GM21619 (cell line): Measurements from ENCODE around the gene FBXL7.

Experiments used
- ATAC-seq: cut with Tn5 transposase; IDR thresholded peaks from one replicate; pipeline ENCODE4 v1.9.1; 2021; ENCODE audit not compliant: unreplicated experiment

Gene FBXL7

GRCh38 chr5:15647251-15647650 lies 147.3 kb downstream of the FBXL7 start:
- no peak for ATAC-seq

- no peak for ATAC-seq
Measured at GRCh38 chr5:15650266-15650665, 150.3 kb downstream of the FBXL7 start.

GRCh38 chr5:15654779-15655178 lies 154.8 kb downstream of the FBXL7 start:
- ATAC-seq = no peak

GRCh38 chr5:15655683-15656082 lies 155.7 kb downstream of the FBXL7 start:
- ATAC-seq = no peak

- no peak for ATAC-seq
Measured at GRCh38 chr5:15664961-15665360, 165.0 kb downstream of the FBXL7 start.

GRCh38 chr5:15669826-15670225 lies 169.8 kb downstream of the FBXL7 start:
- ATAC-seq = no peak

- ATAC-seq = no peak
Measured at GRCh38 chr5:15674716-15675115, 174.7 kb downstream of the FBXL7 start.

- no peak for ATAC-seq
Measured at GRCh38 chr5:15676591-15676990, 176.6 kb downstream of the FBXL7 start.

- no peak for ATAC-seq
Measured at GRCh38 chr5:15679161-15679560, 179.2 kb downstream of the FBXL7 start.

- no peak for ATAC-seq
Measured at GRCh38 chr5:15680455-15680854, 180.5 kb downstream of the FBXL7 start.

- no peak for ATAC-seq
Measured at GRCh38 chr5:15682122-15682521, 182.1 kb downstream of the FBXL7 start.

GRCh38 chr5:15682566-15682965 lies 182.6 kb downstream of the FBXL7 start:
- ATAC-seq = no peak

- ATAC-seq = no peak
Measured at GRCh38 chr5:15683332-15683731, 183.4 kb downstream of the FBXL7 start.

GRCh38 chr5:15687401-15687800 lies 187.4 kb downstream of the FBXL7 start:
- ATAC-seq = no peak

GRCh38 chr5:15689836-15690235 lies 189.9 kb downstream of the FBXL7 start:
- ATAC-seq = no peak

GRCh38 chr5:15690611-15691010 lies 190.6 kb downstream of the FBXL7 start:
- no peak for ATAC-seq

- ATAC-seq = no peak
Measured at GRCh38 chr5:15691521-15691920, 191.5 kb downstream of the FBXL7 start.

- no peak for ATAC-seq
Measured at GRCh38 chr5:15692706-15693381, 192.9 kb downstream of the FBXL7 start.

GRCh38 chr5:15693382-15693728 lies 193.4 kb downstream of the FBXL7 start:
- ATAC-seq = no peak

- ATAC-seq = no peak
Measured at GRCh38 chr5:15693933-15694332, 194.0 kb downstream of the FBXL7 start.

GRCh38 chr5:15694696-15695214 lies 194.8 kb downstream of the FBXL7 start:
- ATAC-seq = no peak

GRCh38 chr5:15695215-15695731 lies 195.3 kb downstream of the FBXL7 start:
- no peak for ATAC-seq

- no peak for ATAC-seq
Measured at GRCh38 chr5:15700373-15700772, 200.4 kb downstream of the FBXL7 start.
